NCI-H526 (cell line): ENCODE measurements around the gene RPS18.
"Not testable (repeated sequence)": the region's sequence is repeated elsewhere in the genome, so short reads cannot be mapped to it uniquely, and the experiment has no call there.

Source experiments
- DNase-seq, 2 experiments: peaks; one replicate each; lab custom pipeline; 2025; lab: John Stamatoyannopoulos, UW

RPS18 gene

GRCh38 chr6:33272275-33273128 lies 627 bp downstream of the RPS18 start:
- no peak for DNase-seq

- no peak for DNase-seq
Measured at GRCh38 chr6:33273129-33273923, 1.5 kb downstream of the RPS18 start.

GRCh38 chr6:33273924-33274902 lies 2.3 kb downstream of the RPS18 start:
- DNase-seq, result no peak

- not testable (repeated sequence) for DNase-seq
Measured at GRCh38 chr6:33275795-33276580, 4.1 kb downstream of the RPS18 start.

GRCh38 chr6:33276581-33276863 lies 4.6 kb downstream of the RPS18 start:
- DNase-seq, result no peak

GRCh38 chr6:33276864-33277662 lies 5.2 kb downstream of the RPS18 start, which contains the start of gene B3GALT4:
Gene B3GALT4, plus strand, starts transcription at chr6:33277123. Its CDS starts 297 bp downstream, at chr6:33277420.
- DNase-seq, result peak; percentile 80 to 97

GRCh38 chr6:33277663-33278391 lies 6.0 kb downstream of the RPS18 start:
- peak in 1 of 2 experiments; percentile 35 for DNase-seq

- peak; percentile 32 to 33 for DNase-seq
Measured at GRCh38 chr6:33278392-33278741, 6.5 kb downstream of the RPS18 start.

GRCh38 chr6:33278810-33279209 lies 6.9 kb downstream of the RPS18 start:
- no peak for DNase-seq

- DNase-seq, result no peak
Measured at GRCh38 chr6:33279257-33279695, 7.4 kb downstream of the RPS18 start.

GRCh38 chr6:33279971-33280511 lies 8.2 kb downstream of the RPS18 start:
- DNase-seq, result peak; percentile 84 to 88

GRCh38 chr6:33280539-33280938 lies 8.7 kb downstream of the RPS18 start:
- DNase-seq, result no peak

- DNase-seq, result not testable (repeated sequence)
Measured at GRCh38 chr6:33285214-33285613, 13.3 kb downstream of the RPS18 start.

- no peak for DNase-seq
Measured at GRCh38 chr6:33286946-33287914, 15.4 kb downstream of the RPS18 start.

GRCh38 chr6:33288141-33288920 lies 16.5 kb downstream of the RPS18 start:
- no peak for DNase-seq

- peak; percentile 85 to 87 for DNase-seq
Measured at GRCh38 chr6:33288921-33289783, 17.3 kb downstream of the RPS18 start, which contains the start of the genes PFDN6 and WDR46. Gene PFDN6, plus strand, starts transcription at chr6:33289601. Its CDS starts 256 bp downstream, at chr6:33289857. Gene WDR46, minus strand, starts transcription at chr6:33289239. Its CDS starts 69 bp downstream, at chr6:33289170.
